ENCODE measurements around the gene SKIDA1.

The SKIDA1 gene

GRCh38 chr10:21487416-21488180 lies 37.9 kb downstream of the SKIDA1 start:
- H3K4me3 ChIP-seq (ENCODE audit: low read depth, low read length) = no peak overlapping the region

GRCh38 chr10:21482821-21483220 lies 42.7 kb downstream of the SKIDA1 start:
- no peak overlapping the region for H3K4me3 ChIP-seq (ENCODE audit: low read depth, low read length)

- H3K4me3 ChIP-seq (ENCODE audit: low read depth, low read length) = no peak overlapping the region
Observed at GRCh38 chr10:21481407-21481806, 44.1 kb downstream of the SKIDA1 start.

- H3K4me3 ChIP-seq (ENCODE audit: low read depth, low read length) = no peak overlapping the region
Observed at GRCh38 chr10:21479570-21480315, 45.7 kb downstream of the SKIDA1 start.

GRCh38 chr10:21475393-21475792 lies 50.1 kb downstream of the SKIDA1 start:
- no peak overlapping the region for H3K4me3 ChIP-seq (ENCODE audit: low read depth, low read length)

- H3K4me3 ChIP-seq (ENCODE audit: low read depth, low read length) = no peak overlapping the region
Observed at GRCh38 chr10:21473541-21473940, 51.9 kb downstream of the SKIDA1 start.

GRCh38 chr10:21473135-21473534 lies 52.3 kb downstream of the SKIDA1 start:
- no peak overlapping the region for H3K4me3 ChIP-seq (ENCODE audit: low read depth, low read length)

- no peak overlapping the region for H3K4me3 ChIP-seq (ENCODE audit: low read depth, low read length)
Observed at GRCh38 chr10:21468086-21468485, 57.4 kb downstream of the SKIDA1 start.

- H3K4me3 ChIP-seq (ENCODE audit: low read depth, low read length) = no peak overlapping the region
Observed at GRCh38 chr10:21467633-21468032, 57.8 kb downstream of the SKIDA1 start.

GRCh38 chr10:21464134-21464533 lies 61.3 kb downstream of the SKIDA1 start:
- H3K4me3 ChIP-seq (ENCODE audit: low read depth, low read length) = no peak overlapping the region
